Measurements from ENCODE around the gene STOX2. TPM values are rescaled to one million over a fixed set of nuclear protein-coding genes. Genes with fewer than 3 reads are reported as not detected.

Gene STOX2
- total RNA-seq, 1 donor, result 0.36 TPM

- TF ChIP-seq CTCF (IDR thresholded peaks at IDR 0.05; ENCODE audit: extremely low read depth, low read depth, low read length), result no peak
- Histone ChIP-seq H4K20me1 (ENCODE audit: insufficient read depth, low read length) (no peaks in the 10 kb centered on the region), H3K27ac (ENCODE audit: low read depth, low read length) (no peak overlapping the region), H3K27me3 (ENCODE audit: insufficient read depth, low read length) (no peaks in the 10 kb centered on the region), H3K9me3 (ENCODE audit: low read depth, low read length) (no peaks in the 10 kb centered on the region), H3K4me2 (ENCODE audit: insufficient read depth, low read length) (no peak overlapping the region), H2AFZ (ENCODE audit: low read length) (no peak overlapping the region), H3K4me3 (ENCODE audit: insufficient read depth, low read length) (no peak overlapping the region), H3K36me3 (ENCODE audit: insufficient read depth, low read length) (no peaks in the 10 kb centered on the region), H3K79me2 (ENCODE audit: insufficient read depth, low read length) (no peaks in the 10 kb centered on the region), H3K4me1 (ENCODE audit: insufficient read depth, low read length) (no peaks in the 10 kb centered on the region)
- DNase-seq (ENCODE audit: insufficient read length, low spot score, missing footprints), result no peak
Observed at GRCh38 chr4:184019076-184019475, 114.0 kb downstream of the STOX2 start.

- H3K9me3 ChIP-seq (ENCODE audit: low read depth, low read length), result no peaks in the 10 kb centered on the region
- H3K4me1 ChIP-seq (ENCODE audit: insufficient read depth, low read length), result no peaks in the 10 kb centered on the region
- no peaks in the 10 kb centered on the region for H3K79me2 ChIP-seq (ENCODE audit: insufficient read depth, low read length)
- no peaks in the 10 kb centered on the region for H3K27me3 ChIP-seq (ENCODE audit: insufficient read depth, low read length)
- no peaks in the 10 kb centered on the region for H4K20me1 ChIP-seq (ENCODE audit: insufficient read depth, low read length)
- H3K27ac ChIP-seq (ENCODE audit: low read depth, low read length), result no peak overlapping the region
- no peak overlapping the region for H2AFZ ChIP-seq (ENCODE audit: low read length)
- H3K4me2 ChIP-seq (ENCODE audit: insufficient read depth, low read length), result no peak overlapping the region
- no peaks in the 10 kb centered on the region for H3K36me3 ChIP-seq (ENCODE audit: insufficient read depth, low read length)
- H3K4me3 ChIP-seq (ENCODE audit: insufficient read depth, low read length), result no peak overlapping the region
- TF ChIP-seq CTCF (IDR thresholded peaks at IDR 0.05; ENCODE audit: extremely low read depth, low read depth, low read length), result no peak
- DNase-seq (ENCODE audit: insufficient read length, low spot score, missing footprints), result no peak
Observed at GRCh38 chr4:184019667-184020623, 114.8 kb downstream of the STOX2 start.

GRCh38 chr4:184021389-184021788 is 116.3 kb downstream of the STOX2 start:
- Histone ChIP-seq H3K4me1 (ENCODE audit: insufficient read depth, low read length) (no peaks in the 10 kb centered on the region), H2AFZ (ENCODE audit: low read length) (no peak overlapping the region), H3K4me2 (ENCODE audit: insufficient read depth, low read length) (no peak overlapping the region), H4K20me1 (ENCODE audit: insufficient read depth, low read length) (no peaks in the 10 kb centered on the region), H3K27ac (ENCODE audit: low read depth, low read length) (no peak overlapping the region), H3K79me2 (ENCODE audit: insufficient read depth, low read length) (no peaks in the 10 kb centered on the region), H3K27me3 (ENCODE audit: insufficient read depth, low read length) (no peaks in the 10 kb centered on the region), H3K4me3 (ENCODE audit: insufficient read depth, low read length) (no peak overlapping the region), H3K9me3 (ENCODE audit: low read depth, low read length) (no peaks in the 10 kb centered on the region), H3K36me3 (ENCODE audit: insufficient read depth, low read length) (no peaks in the 10 kb centered on the region)
- no peak for TF ChIP-seq CTCF (IDR thresholded peaks at IDR 0.05; ENCODE audit: extremely low read depth, low read depth, low read length)
- no peak for DNase-seq (ENCODE audit: insufficient read length, low spot score, missing footprints)

DNA sequence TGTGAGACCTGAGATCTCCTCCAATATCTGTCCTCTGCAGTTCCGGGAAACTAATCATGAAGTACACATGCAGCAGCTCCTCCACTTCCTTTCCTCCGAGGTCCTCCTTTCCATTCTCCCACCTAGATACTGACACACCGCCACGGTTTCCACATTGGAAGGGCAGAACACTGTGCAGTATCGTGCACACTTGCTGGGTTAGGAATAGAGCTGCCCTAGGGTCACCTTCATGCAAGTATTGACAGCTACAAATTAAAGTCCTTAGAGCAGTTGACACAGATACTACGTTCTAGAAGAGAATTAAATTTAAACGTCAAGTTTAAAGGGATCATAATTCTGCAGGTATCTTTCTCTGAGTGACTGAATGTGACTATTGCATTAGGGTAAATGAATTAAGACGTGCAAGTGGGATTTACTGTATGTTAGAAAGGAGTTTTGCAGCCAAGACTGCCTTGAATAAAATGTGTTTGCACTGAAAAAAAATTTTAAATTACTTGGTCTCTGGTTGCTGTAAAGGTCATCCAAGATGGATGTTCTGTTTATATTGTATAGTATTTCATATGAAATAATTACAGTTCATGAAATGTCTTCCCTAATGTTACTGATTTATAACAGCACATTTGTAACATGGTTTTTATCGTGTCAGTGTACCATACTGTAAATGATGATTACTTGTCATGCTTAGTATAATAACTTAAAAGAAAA is 117.7 kb downstream of the STOX2 start:
- H3K4me2 ChIP-seq (ENCODE audit: insufficient read depth, low read length), result no peak overlapping the region
- H2AFZ ChIP-seq (ENCODE audit: low read length), result no peak overlapping the region
- no peaks in the 10 kb centered on the region for H4K20me1 ChIP-seq (ENCODE audit: insufficient read depth, low read length)
- DNase-seq (ENCODE audit: insufficient read length, low spot score, missing footprints), result no peak
- H3K79me2 ChIP-seq (ENCODE audit: insufficient read depth, low read length), result no peaks in the 10 kb centered on the region
- H3K36me3 ChIP-seq (ENCODE audit: insufficient read depth, low read length), result no peaks in the 10 kb centered on the region
- H3K27me3 ChIP-seq (ENCODE audit: insufficient read depth, low read length), result no peaks in the 10 kb centered on the region
- TF ChIP-seq CTCF (IDR thresholded peaks at IDR 0.05; ENCODE audit: extremely low read depth, low read depth, low read length), result no peak
- no peak overlapping the region for H3K27ac ChIP-seq (ENCODE audit: low read depth, low read length)
- H3K4me3 ChIP-seq (ENCODE audit: insufficient read depth, low read length), result no peak overlapping the region
- H3K9me3 ChIP-seq (ENCODE audit: low read depth, low read length), result no peaks in the 10 kb centered on the region
- H3K4me1 ChIP-seq (ENCODE audit: insufficient read depth, low read length), result no peaks in the 10 kb centered on the region

All from osteoblast (primary cell).